WTC11 (cell line): Measurements from ENCODE around the gene GPR62. TPM values are rescaled to one million over a fixed set of nuclear protein-coding genes. Genes with fewer than 3 reads are reported as not detected.

Experiments
- ATAC-seq: fragments of 200-7000 bp; cut with Tn5 transposase; 2 replicates; pipeline ENCODE4 v1.10.0; 2021; ENCODE audit warnings: mild to moderate bottlenecking, moderate library complexity
- CTCF ChIA-PET: fragments of 300-600 bp; sonication (Branson Sonifier 250); formaldehyde crosslinking; loops from one replicate; lab custom pipeline; 2021; ENCODE audit warnings: antibody characterized with exemption; lab: Charles Lee
- POLR2A ChIA-PET: fragments of 350-600 bp; sonication (Branson Sonifier 250); formaldehyde crosslinking; loops from one replicate; lab custom pipeline; 2021; ENCODE audit warnings: antibody characterized with exemption; lab: Charles Lee
- DNase-seq: peaks from one replicate; pipeline ENCODE4 v3.0.0; 2021; ENCODE audit warnings: low spot score
- H3K27ac Mint-ChIP-seq: 2 replicates; pipeline ENCODE4 v1.8.0; 2021; ENCODE audit warnings: mixed read lengths
- H3K27me3 Mint-ChIP-seq: 2 replicates; pipeline ENCODE4 v1.8.0; 2021; ENCODE audit warnings: low read depth, mild to moderate bottlenecking, moderate library complexity, mixed read lengths
- H3K36me3 Mint-ChIP-seq: 2 replicates; pipeline ENCODE4 v1.8.0; 2021; ENCODE audit warnings: mixed read lengths
- H3K4me1 Mint-ChIP-seq: 2 replicates; pipeline ENCODE4 v1.8.0; 2022; ENCODE audit warnings: mixed read lengths
- H3K4me3 Mint-ChIP-seq: 2 replicates; pipeline ENCODE4 v1.8.0; 2021; ENCODE audit warnings: mild to moderate bottlenecking, moderate library complexity, mixed read lengths
- H3K9me3 Mint-ChIP-seq: 2 replicates; pipeline ENCODE4 v1.8.0; 2021; ENCODE audit warnings: mixed read lengths
- ATF2 ChIP-seq: sonication (generic); formaldehyde crosslinking; IDR thresholded peaks from 2 replicates; pipeline ENCODE4 v1.8.1; 2022; ENCODE audit warnings: low read depth, missing genetic modification reagents, borderline replicate concordance
- CBFB ChIP-seq: sonication (generic); formaldehyde crosslinking; IDR thresholded peaks from 2 replicates; pipeline ENCODE4 v1.8.1; 2022; ENCODE audit warnings: mild to moderate bottlenecking, low read depth, missing genetic modification reagents
- GABPB1 ChIP-seq: sonication (generic); formaldehyde crosslinking; IDR thresholded peaks from 2 replicates; pipeline ENCODE4 v1.8.1; 2023; ENCODE audit warnings: mild to moderate bottlenecking, missing genetic modification reagents
- GRHL2 ChIP-seq: fragments of 250-450 bp; sonication (Bioruptor Pico); IDR thresholded peaks from 2 replicates; pipeline ENCODE4 v1.8.0; 2022; ENCODE audit warnings: mild to moderate bottlenecking, moderate library complexity; ENCODE audit not compliant: insufficient replicate concordance, severe bottlenecking
- NFE2L1 ChIP-seq: sonication (generic); formaldehyde crosslinking; IDR thresholded peaks from 2 replicates; pipeline ENCODE4 v1.8.1; 2023; ENCODE audit warnings: missing genetic modification reagents
- PRRX2 ChIP-seq: fragments of 250-450 bp; sonication (Bioruptor Pico); IDR thresholded peaks from 2 replicates; pipeline ENCODE4 v1.8.0; 2021; ENCODE audit warnings: mild to moderate bottlenecking
- SMAD3 ChIP-seq: sonication (generic); formaldehyde crosslinking; IDR thresholded peaks from 2 replicates; pipeline ENCODE4 v1.8.0; 2022; ENCODE audit warnings: missing genetic modification reagents, mild to moderate bottlenecking, borderline replicate concordance
- SP1 ChIP-seq: sonication (generic); formaldehyde crosslinking; conservative IDR thresholded peaks from 2 replicates; pipeline ENCODE4 v1.8.1; 2022; ENCODE audit warnings: missing genetic modification reagents
- TCF7 ChIP-seq: sonication (generic); formaldehyde crosslinking; IDR thresholded peaks from 2 replicates; pipeline ENCODE4 v1.8.0; 2022; ENCODE audit warnings: mild to moderate bottlenecking, low read depth, missing genetic modification reagents, moderate library complexity
- TEAD1 ChIP-seq: sonication (generic); formaldehyde crosslinking; IDR thresholded peaks from 2 replicates; pipeline ENCODE4 v1.8.0; 2022; ENCODE audit warnings: mild to moderate bottlenecking, missing genetic modification reagents
- ZBTB21 ChIP-seq: sonication (generic); formaldehyde crosslinking; IDR thresholded peaks from 2 replicates; pipeline ENCODE4 v1.8.1; 2023; ENCODE audit warnings: mild to moderate bottlenecking, missing genetic modification reagents, borderline replicate concordance
- ZNF138 ChIP-seq: sonication (generic); formaldehyde crosslinking; conservative IDR thresholded peaks from 2 replicates; pipeline ENCODE4 v1.8.1; 2022; ENCODE audit warnings: mild to moderate bottlenecking, moderate library complexity, missing genetic modification reagents
- ZNF232 ChIP-seq: sonication (generic); formaldehyde crosslinking; IDR thresholded peaks from 2 replicates; pipeline ENCODE4 v1.8.0; 2022; ENCODE audit warnings: mild to moderate bottlenecking, missing genetic modification reagents
- ZNF317 ChIP-seq: sonication (generic); formaldehyde crosslinking; IDR thresholded peaks from 2 replicates; pipeline ENCODE4 v1.8.1; 2023; ENCODE audit warnings: low read depth, mild to moderate bottlenecking, moderate library complexity, missing genetic modification reagents, borderline replicate concordance
- ZNF423 ChIP-seq: fragments of 250-450 bp; sonication (Bioruptor Pico); IDR thresholded peaks from 2 replicates; pipeline ENCODE4 v2.1.2; 2022; ENCODE audit warnings: mild to moderate bottlenecking, moderate library complexity
- ZSCAN18 ChIP-seq: fragments of 250-450 bp; sonication (Bioruptor Pico); IDR thresholded peaks from 2 replicates; pipeline ENCODE4 v2.1.2; 2022; ENCODE audit warnings: mild to moderate bottlenecking, moderate library complexity
- total RNA-seq: library from RNA; stranded (reverse); gene quantifications from 3 replicates; pipeline ENCODE4 v1.2.3, GENCODE V29; 2021
- TF ChIP-seq, protein P1 (sequence below): fragments of 250-450 bp; sonication (Bioruptor Pico); IDR thresholded peaks from 2 replicates; pipeline ENCODE4 v1.9.0; 2021; ENCODE audit warnings: moderate library complexity, mild to moderate bottlenecking, inconsistent platforms, borderline replicate concordance
- TF ChIP-seq, protein P2 (sequence below): fragments of 250-450 bp; sonication (Bioruptor Pico); IDR thresholded peaks from 2 replicates; pipeline ENCODE4 v1.9.0; 2021; ENCODE audit warnings: mild to moderate bottlenecking
- TF ChIP-seq, protein P3 (sequence below): sonication (generic); formaldehyde crosslinking; IDR thresholded peaks from 2 replicates; pipeline ENCODE4 v1.8.1; 2023; ENCODE audit warnings: mild to moderate bottlenecking, missing genetic modification reagents

Gene GPR62
- total RNA-seq, 1 experiment from 2014 or later = 0.24 TPM

DNA sequence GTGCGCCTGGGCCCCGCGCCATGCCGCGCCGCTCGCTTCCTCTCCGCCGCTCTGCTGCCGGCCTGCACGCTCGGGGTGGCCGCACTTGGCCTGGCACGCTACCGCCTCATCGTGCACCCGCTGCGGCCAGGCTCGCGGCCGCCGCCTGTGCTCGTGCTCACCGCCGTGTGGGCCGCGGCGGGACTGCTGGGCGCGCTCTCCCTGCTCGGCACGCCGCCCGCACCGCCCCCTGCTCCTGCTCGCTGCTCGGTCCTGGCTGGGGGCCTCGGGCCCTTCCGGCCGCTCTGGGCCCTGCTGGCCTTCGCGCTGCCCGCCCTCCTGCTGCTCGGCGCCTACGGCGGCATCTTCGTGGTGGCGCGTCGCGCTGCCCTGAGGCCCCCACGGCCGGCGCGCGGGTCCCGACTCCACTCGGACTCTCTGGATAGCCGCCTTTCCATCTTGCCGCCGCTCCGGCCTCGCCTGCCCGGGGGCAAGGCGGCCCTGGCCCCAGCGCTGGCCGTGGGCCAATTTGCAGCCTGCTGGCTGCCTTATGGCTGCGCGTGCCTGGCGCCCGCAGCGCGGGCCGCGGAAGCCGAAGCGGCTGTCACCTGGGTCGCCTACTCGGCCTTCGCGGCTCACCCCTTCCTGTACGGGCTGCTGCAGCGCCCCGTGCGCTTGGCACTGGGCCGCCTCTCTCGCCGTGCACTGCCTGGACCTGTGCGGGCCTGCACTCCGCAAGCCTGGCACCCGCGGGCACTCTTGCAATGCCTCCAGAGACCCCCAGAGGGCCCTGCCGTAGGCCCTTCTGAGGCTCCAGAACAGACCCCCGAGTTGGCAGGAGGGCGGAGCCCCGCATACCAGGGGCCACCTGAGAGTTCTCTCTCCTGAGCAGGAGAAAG lies 951 bp downstream of the GPR62 start (continued):
- TF ChIP-seq ATF2 (CRISPR knock-in tag) (no peak), GRHL2 (CRISPR knock-in tag) (no peak), ZNF423 (peak; percentile 20; the same call in 1 of the 2 replicates), SMAD3 (CRISPR knock-in tag) (no peak), PRRX2 (CRISPR knock-in tag) (no peak), ZNF138 (CRISPR knock-in tag) (no peak; the same call in 1 of the 2 replicates), ZSCAN18 (CRISPR knock-in tag) (no peak), ZNF232 (CRISPR knock-in tag) (peak; percentile 68; the same call in 1 of the 2 replicates), ZNF317 (CRISPR knock-in tag) (0 out of 2 replicates have a peak, but pooled peaks have one; percentile 37), NFE2L1 (CRISPR knock-in tag) (no peak), ZBTB21 (CRISPR knock-in tag) (0 out of 2 replicates have a peak, but pooled peaks have one; percentile 4), CBFB (CRISPR knock-in tag) (peak; percentile 98; the same call in 1 of the 2 replicates), GABPB1 (no peak)
- TF ChIP-seq, protein P1, sequence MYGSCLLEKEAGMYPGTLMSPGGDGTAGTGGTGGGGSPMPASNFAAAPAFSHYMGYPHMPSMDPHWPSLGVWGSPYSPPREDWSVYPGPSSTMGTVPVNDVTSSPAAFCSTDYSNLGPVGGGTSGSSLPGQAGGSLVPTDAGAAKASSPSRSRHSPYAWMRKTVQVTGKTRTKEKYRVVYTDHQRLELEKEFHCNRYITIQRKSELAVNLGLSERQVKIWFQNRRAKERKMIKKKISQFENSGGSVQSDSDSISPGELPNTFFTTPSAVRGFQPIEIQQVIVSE (CRISPR knock-in tag) = no peak; the same call in 1 of the 2 replicates
- TF ChIP-seq, protein P2, sequence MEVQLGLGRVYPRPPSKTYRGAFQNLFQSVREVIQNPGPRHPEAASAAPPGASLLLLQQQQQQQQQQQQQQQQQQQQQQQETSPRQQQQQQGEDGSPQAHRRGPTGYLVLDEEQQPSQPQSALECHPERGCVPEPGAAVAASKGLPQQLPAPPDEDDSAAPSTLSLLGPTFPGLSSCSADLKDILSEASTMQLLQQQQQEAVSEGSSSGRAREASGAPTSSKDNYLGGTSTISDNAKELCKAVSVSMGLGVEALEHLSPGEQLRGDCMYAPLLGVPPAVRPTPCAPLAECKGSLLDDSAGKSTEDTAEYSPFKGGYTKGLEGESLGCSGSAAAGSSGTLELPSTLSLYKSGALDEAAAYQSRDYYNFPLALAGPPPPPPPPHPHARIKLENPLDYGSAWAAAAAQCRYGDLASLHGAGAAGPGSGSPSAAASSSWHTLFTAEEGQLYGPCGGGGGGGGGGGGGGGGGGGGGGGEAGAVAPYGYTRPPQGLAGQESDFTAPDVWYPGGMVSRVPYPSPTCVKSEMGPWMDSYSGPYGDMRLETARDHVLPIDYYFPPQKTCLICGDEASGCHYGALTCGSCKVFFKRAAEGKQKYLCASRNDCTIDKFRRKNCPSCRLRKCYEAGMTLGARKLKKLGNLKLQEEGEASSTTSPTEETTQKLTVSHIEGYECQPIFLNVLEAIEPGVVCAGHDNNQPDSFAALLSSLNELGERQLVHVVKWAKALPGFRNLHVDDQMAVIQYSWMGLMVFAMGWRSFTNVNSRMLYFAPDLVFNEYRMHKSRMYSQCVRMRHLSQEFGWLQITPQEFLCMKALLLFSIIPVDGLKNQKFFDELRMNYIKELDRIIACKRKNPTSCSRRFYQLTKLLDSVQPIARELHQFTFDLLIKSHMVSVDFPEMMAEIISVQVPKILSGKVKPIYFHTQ = no peak
- TF ChIP-seq, all 79 proteins: peak for 31

GRCh38 chr3:51957520-51958205 lies 2.5 kb downstream of the GPR62 start:
- no peak for ATAC-seq
- no peak overlapping the region for H3K4me3 Mint-ChIP-seq
- H3K9me3 Mint-ChIP-seq = no peaks in the 10 kb centered on the region
- H3K27me3 Mint-ChIP-seq = peaks cover 38% of the 10 kb centered on the region
- ChIA-PET POLR2A (interaction anchor here (0.7 to 1.4 kb wide), 3 partner anchors 10 to 99 kb away, joined by 3 to 4 read pairs (median 3); no protein-coding TSS in a partner anchor), CTCF (interaction anchor here (1.8 to 3.1 kb wide), 3 partner anchors 8 to 25 kb away, joined by 8 to 21 read pairs (median 8); partner anchors contain the start of genes ABHD14A, ABHD14B and ACY1)
- peaks cover 5% of the 10 kb centered on the region; the same call in 1 of the 2 replicates for H3K4me1 Mint-ChIP-seq
- no peak for DNase-seq
- H3K36me3 Mint-ChIP-seq = no peaks in the 10 kb centered on the region
- H3K27ac Mint-ChIP-seq = no peak overlapping the region
- no peak for TF ChIP-seq TEAD1 (CRISPR knock-in tag)
- TF ChIP-seq TCF7 (CRISPR knock-in tag) = no peak
- TF ChIP-seq SP1 (CRISPR knock-in tag) = no peak
- TF ChIP-seq, protein P2 = no peak
- TF ChIP-seq, protein P3, sequence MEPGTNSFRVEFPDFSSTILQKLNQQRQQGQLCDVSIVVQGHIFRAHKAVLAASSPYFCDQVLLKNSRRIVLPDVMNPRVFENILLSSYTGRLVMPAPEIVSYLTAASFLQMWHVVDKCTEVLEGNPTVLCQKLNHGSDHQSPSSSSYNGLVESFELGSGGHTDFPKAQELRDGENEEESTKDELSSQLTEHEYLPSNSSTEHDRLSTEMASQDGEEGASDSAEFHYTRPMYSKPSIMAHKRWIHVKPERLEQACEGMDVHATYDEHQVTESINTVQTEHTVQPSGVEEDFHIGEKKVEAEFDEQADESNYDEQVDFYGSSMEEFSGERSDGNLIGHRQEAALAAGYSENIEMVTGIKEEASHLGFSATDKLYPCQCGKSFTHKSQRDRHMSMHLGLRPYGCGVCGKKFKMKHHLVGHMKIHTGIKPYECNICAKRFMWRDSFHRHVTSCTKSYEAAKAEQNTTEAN (CRISPR knock-in tag) = no peak
